ENCODE results near the gene STPG2.

DNA sequence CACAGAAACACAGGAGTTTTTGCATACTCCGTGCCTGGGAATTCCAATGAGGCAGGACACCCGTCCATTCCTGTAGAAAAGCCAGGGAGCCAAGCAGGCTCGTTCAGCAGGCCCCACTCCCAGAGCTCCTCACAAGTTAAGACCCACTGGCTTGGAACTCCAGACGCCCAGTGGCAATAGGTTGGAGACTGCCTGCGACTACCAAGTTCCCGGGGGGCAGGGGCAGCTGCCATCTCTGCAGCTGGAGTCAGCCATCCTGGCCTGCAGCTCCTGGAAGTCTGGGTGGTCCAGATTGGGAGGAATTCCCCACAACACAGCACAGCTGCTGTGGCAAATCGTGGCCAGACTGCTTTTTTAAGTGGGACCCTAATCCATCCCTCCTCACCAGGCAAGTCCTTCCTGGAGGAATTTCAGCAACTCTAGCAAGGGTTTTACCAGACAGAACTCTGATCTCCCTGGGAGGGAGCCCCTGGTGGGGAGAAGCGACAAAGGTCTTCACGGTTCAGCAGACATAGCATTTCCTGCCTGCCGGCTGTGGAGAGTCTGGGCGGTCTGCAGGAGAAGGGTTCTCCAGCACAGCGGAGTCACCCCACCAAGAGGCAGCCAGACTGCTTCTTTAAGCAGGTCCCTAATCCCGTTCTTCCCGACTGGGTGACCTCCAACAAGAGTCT lies 231.9 kb downstream of the STPG2 start:
- TF ChIP-seq CTCF (IDR thresholded peaks at IDR 0.05) (no peak), POLR2AphosphoS5 (IDR thresholded peaks at IDR 0.05) (no peak), POLR2A (IDR thresholded peaks at IDR 0.05) (no peak)
